HCT116 (cell line): ENCODE data around the gene PACRG. TPM values are rescaled to one million over a fixed set of nuclear protein-coding genes. Genes with fewer than 3 reads are reported as not detected.

Experiments used
- ATAC-seq: fragments of 200-7000 bp; cut with Tn5 transposase; 2 replicates; pipeline ENCODE4 v1.9.1; 2020; ENCODE audit warnings: mild to moderate bottlenecking, moderate library complexity
- BruUV-seq: library from RNA; stranded (reverse); fragments of 400-500 nt; replicated peaks from 2 replicates; lab custom pipeline; 2021; lab: Mats Ljungman, UMichigan
- CTCF ChIA-PET: fragments of 300-600 bp; sonication (Branson Sonifier 250); formaldehyde crosslinking; loops from one replicate; lab custom pipeline; 2021; ENCODE audit warnings: antibody characterized with exemption; lab: Charles Lee
- POLR2A ChIA-PET: fragments of 300-600, 350-600 bp; sonication (Branson Sonifier 250); formaldehyde crosslinking; loops from one replicate; lab custom pipeline; 2021; ENCODE audit warnings: antibody characterized with exemption; lab: Charles Lee
- RAD21 ChIA-PET, 2 experiments: fragments of 300-600 bp; sonication (Branson Sonifier 250); formaldehyde crosslinking; loops; one replicate each; lab custom pipeline; 2023; ENCODE audit warnings: low total read pairs in 2 of 2; ENCODE audit not compliant: uncharacterized antibody in 2 of 2, unreplicated experiment in 2 of 2, low non-redundant PET in 1 of 2; lab: Charles Lee
- DNase-seq: peaks from one replicate; pipeline ENCODE4 v3.0.0-alpha.2; 2010; ENCODE audit warnings: low read depth, low spot score
- H2AFZ ChIP-seq: fragments of 200-600 bp; shearing (Covaris generic), sonication (generic); 2 replicates; pipeline ENCODE4 v1.6.1; 2017; ENCODE audit warnings: low read depth, mixed run types, mixed read lengths, antibody characterized with exemption, low read length; ENCODE audit not compliant: poor library complexity, severe bottlenecking
- H3K27ac ChIP-seq: 2 replicates; pipeline ENCODE4 v1.5.1; 2012; ENCODE audit warnings: low read depth, low read length
- H3K27me3 ChIP-seq: fragments of 200-600 bp; sonication (generic); 2 replicates; pipeline ENCODE4 v1.6.1; 2016; ENCODE audit warnings: mixed run types, low read length, mixed read lengths; ENCODE audit not compliant: insufficient read depth
- H3K36me3 ChIP-seq, 2 experiments: fragments of 200-500 bp in 1 of 2; fragments of 200-600 bp in 1 of 2; sonication (Bioruptor generic) in 1 of 2; sonication (generic) in 1 of 2; 2 replicates each; pipeline versions ENCODE4 v1.5.1 to v1.6.1; 2014 to 2016; ENCODE audit warnings: low read length in 2 of 2, inconsistent platforms in 1 of 2, mixed read lengths in 1 of 2, mixed run types in 1 of 2; ENCODE audit not compliant: insufficient read depth in 2 of 2, control insufficient read depth in 1 of 2
- H3K4me1 ChIP-seq, 2 experiments: fragments of 200-600 bp in 1 of 2; sonication (generic) in 1 of 2; 2 replicates each; pipeline versions ENCODE4 v1.5.1 to v1.6.1; 2012 to 2017; ENCODE audit warnings: low read length in 2 of 2, inconsistent platforms in 1 of 2, mild to moderate bottlenecking in 1 of 2, mixed read lengths in 1 of 2, mixed run types in 1 of 2, moderate library complexity in 1 of 2; ENCODE audit not compliant: insufficient read depth in 2 of 2, control insufficient read depth in 1 of 2
- H3K4me2 ChIP-seq: fragments of 200-600 bp; sonication (generic); 2 replicates; pipeline ENCODE4 v1.6.1; 2017; ENCODE audit warnings: mixed run types, low read length, mixed read lengths
- H3K4me3 ChIP-seq, 2 experiments: fragments of 200-600 bp in 1 of 2; sonication (generic) in 1 of 2; replicated peaks in 1 of 2; 2 replicates each; pipeline ENCODE4 v1.5.1; 2011 to 2016; ENCODE audit warnings: low read length in 2 of 2, control low read depth in 1 of 2, low read depth in 1 of 2, mild to moderate bottlenecking in 1 of 2, mixed read lengths in 1 of 2, mixed run types in 1 of 2
- H3K79me2 ChIP-seq: fragments of 200-600 bp; sonication (generic); 2 replicates; pipeline ENCODE4 v1.6.1; 2017; ENCODE audit warnings: mild to moderate bottlenecking, mixed run types, low read length, moderate library complexity, mixed read lengths; ENCODE audit not compliant: insufficient read depth
- H3K9ac ChIP-seq: fragments of 200-600 bp; sonication (generic); 2 replicates; pipeline ENCODE4 v1.6.1; 2016; ENCODE audit warnings: low read length, mixed read lengths
- H3K9me2 ChIP-seq: fragments of 200-600 bp; sonication (generic), shearing (Covaris generic); 2 replicates; pipeline ENCODE4 v1.6.1; 2017; ENCODE audit warnings: mixed run types, mild to moderate bottlenecking, moderate library complexity; ENCODE audit not compliant: insufficient read depth
- H3K9me3 ChIP-seq, 2 experiments: fragments of 200-500 bp in 1 of 2; fragments of 200-600 bp in 1 of 2; sonication (Bioruptor generic) in 1 of 2; sonication (generic) in 1 of 2; 2 replicates each; pipeline ENCODE4 v1.6.1; 2014 to 2017; ENCODE audit warnings: low read length in 2 of 2, mixed read lengths in 2 of 2, inconsistent platforms in 1 of 2, low read depth in 1 of 2, mild to moderate bottlenecking in 1 of 2, mixed run types in 1 of 2, moderate library complexity in 1 of 2; ENCODE audit not compliant: control insufficient read depth in 1 of 2, insufficient read depth in 1 of 2
- H4K20me1 ChIP-seq: fragments of 200-600 bp; sonication (generic), shearing (Covaris generic); 2 replicates; pipeline ENCODE4 v1.6.1; 2017; ENCODE audit warnings: mixed run types, mild to moderate bottlenecking, moderate library complexity; ENCODE audit not compliant: insufficient read depth
- CBX3 ChIP-seq: IDR thresholded peaks from 2 replicates; pipeline ENCODE4 v1.6.1; 2012; ENCODE audit warnings: low read depth
- CEBPB ChIP-seq: IDR thresholded peaks from 2 replicates; pipeline ENCODE4 v1.6.1; 2012; ENCODE audit warnings: low read depth
- EGR1 ChIP-seq: IDR thresholded peaks from 2 replicates; pipeline ENCODE4 v1.6.1; 2012; ENCODE audit warnings: low read depth
- ELF1 ChIP-seq: IDR thresholded peaks from 2 replicates; pipeline ENCODE4 v1.6.1; 2012; ENCODE audit warnings: low read depth, borderline replicate concordance
- EZH2 ChIP-seq: fragments of 200-600 bp; sonication (generic); IDR thresholded peaks from 2 replicates; pipeline ENCODE4 v1.6.1; 2017; ENCODE audit warnings: antibody characterized with exemption, mixed run types
- EZH2phosphoT487 ChIP-seq: fragments of 200-600 bp; IDR thresholded peaks from 2 replicates; pipeline ENCODE4 v1.6.1; 2018; ENCODE audit warnings: antibody characterized with exemption, borderline replicate concordance
- POLR2A ChIP-seq: IDR thresholded peaks from 2 replicates; pipeline ENCODE4 v1.7.0; 2011; ENCODE audit warnings: borderline replicate concordance; ENCODE audit not compliant: insufficient read depth, insufficient read length; ENCODE audit errors: extremely low read depth
- POLR2AphosphoS5 ChIP-seq: IDR thresholded peaks from 2 replicates; pipeline ENCODE4 v1.6.1; 2011; ENCODE audit warnings: mild to moderate bottlenecking, low read depth, low read length, moderate library complexity
- RAD21 ChIP-seq: IDR thresholded peaks from 2 replicates; pipeline ENCODE4 v1.6.1; 2012; ENCODE audit warnings: low read depth, mild to moderate bottlenecking
- SIN3A ChIP-seq: IDR thresholded peaks from 2 replicates; pipeline ENCODE4 v1.6.1; 2012; ENCODE audit warnings: low read depth
- SP1 ChIP-seq: IDR thresholded peaks from 2 replicates; pipeline ENCODE4 v1.6.1; 2012; ENCODE audit warnings: low read depth
- SRF ChIP-seq: IDR thresholded peaks from 2 replicates; pipeline ENCODE4 v1.6.1; 2012; ENCODE audit warnings: low read depth
- TCF7L2 ChIP-seq: IDR thresholded peaks from 2 replicates; pipeline ENCODE4 v1.7.0; 2011; ENCODE audit warnings: borderline replicate concordance, inconsistent platforms; ENCODE audit not compliant: insufficient read depth, insufficient read length; ENCODE audit errors: extremely low read depth
- YY1 ChIP-seq: IDR thresholded peaks from 2 replicates; pipeline ENCODE4 v1.6.1; 2011; ENCODE audit warnings: low read length, low read depth, moderate library complexity, mild to moderate bottlenecking; ENCODE audit not compliant: insufficient replicate concordance; ENCODE audit errors: extremely low read depth
- ZFX ChIP-seq: fragments of 450-650 bp; IDR thresholded peaks from 2 replicates; pipeline ENCODE4 v1.6.1; 2017
- ZNF274 ChIP-seq: fragments of 200-500 bp; sonication (Bioruptor generic); IDR thresholded peaks from 2 replicates; pipeline ENCODE4 v1.6.1; 2014; ENCODE audit warnings: mild to moderate bottlenecking, low read depth, low read length, inconsistent platforms
- intact Hi-C: fragments of 100-400 bp; cut with micrococcal nuclease; formaldehyde crosslinking; loops from 2 replicates; pipeline ENCODE4 v1.10.0; 2022
- total RNA-seq: library from RNA; stranded (reverse); gene quantifications from one replicate; pipeline ENCODE4 v1.2.1, GENCODE V29; 2021; ENCODE audit not compliant: unreplicated experiment
- TF ChIP-seq, protein P1 (sequence below), 3 experiments: fragments of 200-600 bp in 1 of 3; sonication (generic) in 1 of 3; IDR thresholded peaks in 2 of 3; conservative IDR thresholded peaks in 1 of 3; 2 replicates each; pipeline ENCODE4 v1.5.1; 2012 to 2017; ENCODE audit warnings: low read depth in 2 of 3, low read length in 2 of 3, antibody characterized with exemption in 1 of 3, borderline replicate concordance in 1 of 3, control low read depth in 1 of 3, mild to moderate bottlenecking in 1 of 3, mixed read lengths in 1 of 3, mixed run types in 1 of 3, moderate library complexity in 1 of 3; ENCODE audit not compliant: insufficient read depth in 1 of 3

Gene PACRG
- total RNA-seq, 1 experiment from 2014 or later = 0.71 TPM

- H3K27ac ChIP-seq = no peak overlapping the region
- ChIA-PET CTCF (no interaction called here), RAD21 (no interaction called here), POLR2A (no interaction called here)
- BruUV-seq = no TSS peak
- no peaks in the 10 kb centered on the region for H3K79me2 ChIP-seq
- no peaks in the 10 kb centered on the region for H3K9me3 ChIP-seq
- peaks cover 0 to 5% of the 10 kb centered on the region in 2 experiments; a peak in 1 of 4 replicates for H3K4me1 ChIP-seq
- no peaks in the 10 kb centered on the region for H3K36me3 ChIP-seq
- ATAC-seq (no peak), DNase-seq (no peak)
- no peak overlapping the region for H3K9ac ChIP-seq
- TF ChIP-seq ZFX (no peak), ELF1 (no peak), SRF (no peak), CBX3 (no peak), EGR1 (no peak), POLR2AphosphoS5 (no peak), YY1 (no peak), POLR2A (no peak), RAD21 (no peak), SIN3A (no peak), EZH2phosphoT487 (no peak), SP1 (no peak), TCF7L2 (no peak), ZNF274 (no peak), EZH2 (no peak), CEBPB (no peak)
- TF ChIP-seq, protein P1, sequence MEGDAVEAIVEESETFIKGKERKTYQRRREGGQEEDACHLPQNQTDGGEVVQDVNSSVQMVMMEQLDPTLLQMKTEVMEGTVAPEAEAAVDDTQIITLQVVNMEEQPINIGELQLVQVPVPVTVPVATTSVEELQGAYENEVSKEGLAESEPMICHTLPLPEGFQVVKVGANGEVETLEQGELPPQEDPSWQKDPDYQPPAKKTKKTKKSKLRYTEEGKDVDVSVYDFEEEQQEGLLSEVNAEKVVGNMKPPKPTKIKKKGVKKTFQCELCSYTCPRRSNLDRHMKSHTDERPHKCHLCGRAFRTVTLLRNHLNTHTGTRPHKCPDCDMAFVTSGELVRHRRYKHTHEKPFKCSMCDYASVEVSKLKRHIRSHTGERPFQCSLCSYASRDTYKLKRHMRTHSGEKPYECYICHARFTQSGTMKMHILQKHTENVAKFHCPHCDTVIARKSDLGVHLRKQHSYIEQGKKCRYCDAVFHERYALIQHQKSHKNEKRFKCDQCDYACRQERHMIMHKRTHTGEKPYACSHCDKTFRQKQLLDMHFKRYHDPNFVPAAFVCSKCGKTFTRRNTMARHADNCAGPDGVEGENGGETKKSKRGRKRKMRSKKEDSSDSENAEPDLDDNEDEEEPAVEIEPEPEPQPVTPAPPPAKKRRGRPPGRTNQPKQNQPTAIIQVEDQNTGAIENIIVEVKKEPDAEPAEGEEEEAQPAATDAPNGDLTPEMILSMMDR (IDR thresholded peaks at IDR 0.05 in 2 of 3, conservative IDR thresholded peaks at IDR 0.05 in 1 of 3; ENCODE audit: borderline replicate concordance in 1 of 3, insufficient read depth in 1 of 3, low read depth in 2 of 3, low read length in 2 of 3) = no peak
- no peak overlapping the region for H3K4me3 ChIP-seq
- no peaks in the 10 kb centered on the region for H3K9me2 ChIP-seq
- H3K27me3 ChIP-seq = no peaks in the 10 kb centered on the region
- intact Hi-C loops = no loop called here
- no peaks in the 10 kb centered on the region for H4K20me1 ChIP-seq
- no peak overlapping the region for H3K4me2 ChIP-seq
- no peak overlapping the region for H2AFZ ChIP-seq
These were observed 5.1 kb upstream of the PACRG start for GRCh38 chr6:162722633-162723032.
